Progenitor cell of endocrine pancreas (in vitro differentiated cells): ENCODE results near the gene WDFY4. TPM values are rescaled to one million over a fixed set of nuclear protein-coding genes. Genes with fewer than 3 reads are reported as not detected.

Source experiments
- DNase-seq: peaks from one replicate; pipeline ENCODE4 v3.0.0; 2021; ENCODE audit warnings: low spot score; ENCODE audit not compliant: unreplicated experiment
- H3K27ac Mint-ChIP-seq: 2 replicates; pipeline ENCODE4 v1.8.0; 2021; ENCODE audit warnings: mild to moderate bottlenecking, moderate library complexity, mixed read lengths
- H3K27me3 Mint-ChIP-seq: 2 replicates; pipeline ENCODE4 v1.8.0; 2021; ENCODE audit warnings: mixed read lengths
- H3K36me3 Mint-ChIP-seq: 2 replicates; pipeline ENCODE4 v1.8.0; 2022; ENCODE audit warnings: mixed read lengths; ENCODE audit not compliant: insufficient read depth
- H3K4me1 Mint-ChIP-seq: 2 replicates; pipeline ENCODE4 v1.8.0; 2021; ENCODE audit warnings: low read depth, mixed read lengths
- H3K4me3 Mint-ChIP-seq: 2 replicates; pipeline ENCODE4 v1.8.0; 2021; ENCODE audit warnings: low read depth, mild to moderate bottlenecking, moderate library complexity, mixed read lengths
- H3K9me3 Mint-ChIP-seq: 2 replicates; pipeline ENCODE4 v1.8.0; 2021; ENCODE audit warnings: low read depth, mixed read lengths
- total RNA-seq: library from RNA; stranded (reverse); gene quantifications from 2 replicates; pipeline ENCODE4 v1.2.1, GENCODE V29; 2021
- TF ChIP-seq, protein P1 (sequence below): fragments of 200-600 bp; sonication (generic); IDR thresholded peaks from one replicate; pipeline ENCODE4 v1.5.0; 2021; ENCODE audit warnings: antibody characterized with exemption, mild to moderate bottlenecking; ENCODE audit not compliant: unreplicated experiment

Gene WDFY4
- total RNA-seq, 1 donor from 2014 or later: 0.07 TPM

DNA sequence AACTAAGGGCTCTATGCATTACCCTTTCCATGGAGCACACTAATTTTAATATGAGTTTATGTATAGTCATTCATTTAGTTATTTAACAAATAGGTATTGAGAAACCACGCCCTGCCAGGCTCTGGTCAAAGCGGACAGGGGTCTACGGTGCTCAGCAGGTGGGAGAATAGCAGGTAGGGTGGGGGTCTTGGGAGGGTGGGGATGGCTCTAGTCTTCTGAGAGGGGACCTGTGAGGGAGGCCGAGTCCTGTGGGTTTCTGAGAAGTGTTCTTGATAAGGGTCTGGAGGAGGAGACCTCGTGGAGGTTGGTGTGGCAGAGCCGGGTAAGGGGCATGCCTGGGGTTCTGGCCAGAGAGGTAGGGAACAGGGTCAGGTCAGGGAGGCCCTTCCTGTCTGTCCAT is 1.1 kb downstream of the WDFY4 start:
- Mint-ChIP-seq H3K4me3 (no peak overlapping the region), H3K4me1 (no peaks in the 10 kb centered on the region), H3K27me3 (no peaks in the 10 kb centered on the region), H3K27ac (no peak overlapping the region), H3K36me3 (no peaks in the 10 kb centered on the region), H3K9me3 (peaks cover 3% of the 10 kb centered on the region)
- TF ChIP-seq, protein P1, sequence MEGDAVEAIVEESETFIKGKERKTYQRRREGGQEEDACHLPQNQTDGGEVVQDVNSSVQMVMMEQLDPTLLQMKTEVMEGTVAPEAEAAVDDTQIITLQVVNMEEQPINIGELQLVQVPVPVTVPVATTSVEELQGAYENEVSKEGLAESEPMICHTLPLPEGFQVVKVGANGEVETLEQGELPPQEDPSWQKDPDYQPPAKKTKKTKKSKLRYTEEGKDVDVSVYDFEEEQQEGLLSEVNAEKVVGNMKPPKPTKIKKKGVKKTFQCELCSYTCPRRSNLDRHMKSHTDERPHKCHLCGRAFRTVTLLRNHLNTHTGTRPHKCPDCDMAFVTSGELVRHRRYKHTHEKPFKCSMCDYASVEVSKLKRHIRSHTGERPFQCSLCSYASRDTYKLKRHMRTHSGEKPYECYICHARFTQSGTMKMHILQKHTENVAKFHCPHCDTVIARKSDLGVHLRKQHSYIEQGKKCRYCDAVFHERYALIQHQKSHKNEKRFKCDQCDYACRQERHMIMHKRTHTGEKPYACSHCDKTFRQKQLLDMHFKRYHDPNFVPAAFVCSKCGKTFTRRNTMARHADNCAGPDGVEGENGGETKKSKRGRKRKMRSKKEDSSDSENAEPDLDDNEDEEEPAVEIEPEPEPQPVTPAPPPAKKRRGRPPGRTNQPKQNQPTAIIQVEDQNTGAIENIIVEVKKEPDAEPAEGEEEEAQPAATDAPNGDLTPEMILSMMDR: no peak
- no peak for DNase-seq

DNA sequence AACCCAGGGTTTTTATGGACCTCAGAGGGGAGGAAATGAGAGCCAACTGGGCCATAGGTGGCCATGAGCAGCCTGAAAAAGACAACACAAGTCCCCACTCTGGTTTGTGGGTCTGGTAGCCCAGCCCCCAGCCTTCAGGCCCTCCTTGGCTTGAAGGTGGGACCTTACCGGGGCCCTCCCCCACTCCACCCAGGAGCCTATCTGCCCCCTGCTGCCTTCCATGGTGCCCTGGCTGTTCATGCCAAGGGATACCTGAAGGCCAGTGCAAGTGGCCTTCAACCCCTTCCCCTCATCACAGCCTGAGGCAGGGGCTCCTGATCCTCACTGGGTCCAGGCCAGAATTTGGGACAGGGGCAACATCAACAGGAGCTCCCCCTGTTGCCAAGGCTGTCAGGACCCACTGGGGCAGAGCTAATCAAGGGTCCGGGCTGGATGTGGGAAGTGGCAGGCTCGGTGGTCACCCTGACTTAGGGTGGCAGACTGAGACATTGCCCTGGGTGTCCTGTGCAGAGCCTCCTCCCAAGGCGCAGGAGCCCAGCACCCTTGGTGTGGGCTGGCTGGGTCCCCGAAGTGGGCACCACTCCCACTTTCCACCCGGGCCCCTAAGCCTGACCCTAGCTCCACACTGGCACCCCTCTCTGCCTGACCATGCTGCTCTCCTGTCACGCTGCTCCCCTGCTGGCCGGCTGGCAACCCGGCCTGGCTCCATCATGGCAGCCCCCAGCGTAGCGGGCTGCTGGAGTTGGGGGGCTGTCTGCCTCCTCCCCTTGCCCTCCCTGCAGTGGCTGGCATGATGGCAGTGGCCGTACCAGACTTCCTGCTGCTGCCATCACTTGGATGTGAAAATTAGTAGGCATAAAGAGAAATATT is 6.4 kb downstream of the WDFY4 start:
- Mint-ChIP-seq H3K9me3 (peaks cover 3% of the 10 kb centered on the region), H3K4me1 (no peaks in the 10 kb centered on the region), H3K27ac (no peak overlapping the region), H3K36me3 (no peaks in the 10 kb centered on the region), H3K4me3 (no peak overlapping the region), H3K27me3 (peaks cover 11% of the 10 kb centered on the region)
- DNase-seq: no peak
- TF ChIP-seq, protein P1: no peak

DNA sequence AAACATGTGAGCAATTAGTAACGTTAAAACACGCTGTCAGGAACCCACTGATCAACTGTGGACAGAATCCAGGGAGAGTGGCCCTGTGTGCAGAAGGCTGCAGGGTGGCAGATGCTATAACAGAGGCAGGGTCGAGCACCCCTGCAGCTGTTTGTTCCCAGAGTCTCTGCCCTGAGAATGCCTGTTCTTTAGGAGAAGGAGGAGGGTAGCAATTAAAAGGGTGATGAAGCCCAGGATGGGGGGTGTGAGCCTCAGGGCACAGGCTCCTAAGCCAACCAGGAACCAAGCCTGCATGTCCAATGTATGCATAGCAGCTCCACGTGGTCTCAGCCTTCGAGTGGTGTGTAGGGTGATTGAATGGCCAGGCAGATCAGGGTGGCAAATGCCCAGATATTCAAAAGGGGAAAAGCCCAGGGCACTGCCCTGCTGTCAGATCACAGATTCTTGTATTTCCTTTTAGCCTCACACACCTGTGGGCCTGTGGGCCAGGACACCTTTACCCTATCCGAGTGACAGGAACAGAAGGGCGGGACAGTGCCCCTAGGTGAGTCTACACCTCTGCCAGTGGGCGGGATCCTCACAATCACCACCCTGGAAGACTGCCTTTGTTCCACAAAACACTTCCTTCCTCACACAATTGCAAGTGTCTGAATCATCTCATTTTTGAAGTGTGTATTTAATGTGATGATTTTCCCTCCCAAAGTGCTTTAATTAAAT is 7.3 kb downstream of the WDFY4 start:
- H3K4me3 Mint-ChIP-seq: no peak overlapping the region
- TF ChIP-seq, protein P1: no peak
- no peak for DNase-seq
- peaks cover 11% of the 10 kb centered on the region for H3K27me3 Mint-ChIP-seq
- H3K27ac Mint-ChIP-seq: no peak overlapping the region
- H3K36me3 Mint-ChIP-seq: no peaks in the 10 kb centered on the region
- H3K4me1 Mint-ChIP-seq: no peaks in the 10 kb centered on the region
- H3K9me3 Mint-ChIP-seq: peaks cover 3% of the 10 kb centered on the region

DNA sequence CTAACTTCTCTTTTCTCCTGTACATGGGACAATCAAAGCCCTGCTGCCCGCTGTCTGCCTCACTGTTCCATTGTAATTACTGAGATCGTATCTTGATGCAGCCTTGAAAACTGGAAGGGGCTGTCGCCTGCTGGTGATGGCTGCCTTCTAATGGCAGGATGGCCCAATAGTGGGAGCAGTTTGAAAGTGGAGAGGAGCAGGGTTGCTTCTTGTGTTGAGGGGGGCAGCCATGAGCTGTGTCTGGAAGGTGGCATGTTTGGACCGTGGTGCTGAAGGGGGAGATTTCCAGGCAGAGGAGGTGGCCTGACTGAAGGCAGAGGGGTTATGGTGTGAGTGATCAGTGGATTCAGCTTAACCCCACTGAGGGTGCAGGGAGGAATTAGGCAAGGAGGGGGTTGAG is 8.1 kb downstream of the WDFY4 start:
- Mint-ChIP-seq H3K36me3 (no peaks in the 10 kb centered on the region), H3K4me3 (no peak overlapping the region), H3K27ac (no peak overlapping the region), H3K27me3 (peaks cover 11% of the 10 kb centered on the region), H3K4me1 (no peaks in the 10 kb centered on the region), H3K9me3 (peaks cover 3% of the 10 kb centered on the region)
- no peak for DNase-seq
- TF ChIP-seq, protein P1: no peak

DNA sequence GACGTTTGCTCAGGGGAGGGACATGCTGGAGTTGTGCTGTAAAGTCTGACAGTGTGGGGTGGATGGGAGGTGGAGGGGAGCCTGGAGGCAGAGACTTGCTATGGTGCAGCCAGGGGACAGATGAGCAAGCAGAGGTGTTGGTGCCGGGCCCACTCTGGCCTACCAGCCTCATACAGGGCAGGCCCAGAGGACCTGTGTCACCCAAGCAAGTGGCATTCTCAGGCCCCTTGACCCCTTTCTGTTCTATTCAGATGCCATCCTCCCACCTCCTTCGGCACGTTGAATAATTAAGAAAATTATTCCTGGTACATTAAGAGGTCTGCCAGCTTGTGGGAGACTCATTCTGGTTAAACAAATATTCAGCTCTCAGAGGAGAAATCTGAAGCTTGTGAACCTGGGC is 8.5 kb downstream of the WDFY4 start:
- no peaks in the 10 kb centered on the region for H3K4me1 Mint-ChIP-seq
- no peak overlapping the region for H3K27ac Mint-ChIP-seq
- peaks cover 3% of the 10 kb centered on the region for H3K9me3 Mint-ChIP-seq
- DNase-seq: no peak
- TF ChIP-seq, protein P1: no peak
- peaks cover 11% of the 10 kb centered on the region for H3K27me3 Mint-ChIP-seq
- no peaks in the 10 kb centered on the region for H3K36me3 Mint-ChIP-seq
- H3K4me3 Mint-ChIP-seq: no peak overlapping the region
